HL-60 (cell line): Measurements from ENCODE around the gene HNRNPA3.

Experiments
- GABPA ChIP-seq: IDR thresholded peaks from 2 replicates; pipeline ENCODE4 v1.6.1; 2012; ENCODE audit warnings: low read depth
- POLR2AphosphoS5 ChIP-seq: IDR thresholded peaks from 2 replicates; pipeline ENCODE4 v1.6.1; 2012; ENCODE audit warnings: low read depth
- SPI1 ChIP-seq: IDR thresholded peaks from 2 replicates; pipeline ENCODE4 v1.6.1; 2012; ENCODE audit warnings: low read depth, mild to moderate bottlenecking, borderline replicate concordance
- TF ChIP-seq, protein P1 (sequence below): IDR thresholded peaks from one replicate; pipeline ENCODE4 v1.5.1; 2011; ENCODE audit warnings: low read length, control low read depth, inconsistent platforms; ENCODE audit not compliant: insufficient read depth
- TF ChIP-seq, protein P2 (sequence below): IDR thresholded peaks from 2 replicates; pipeline ENCODE4 v1.6.1; 2012; ENCODE audit warnings: low read depth; ENCODE audit not compliant: insufficient replicate concordance

DNA sequence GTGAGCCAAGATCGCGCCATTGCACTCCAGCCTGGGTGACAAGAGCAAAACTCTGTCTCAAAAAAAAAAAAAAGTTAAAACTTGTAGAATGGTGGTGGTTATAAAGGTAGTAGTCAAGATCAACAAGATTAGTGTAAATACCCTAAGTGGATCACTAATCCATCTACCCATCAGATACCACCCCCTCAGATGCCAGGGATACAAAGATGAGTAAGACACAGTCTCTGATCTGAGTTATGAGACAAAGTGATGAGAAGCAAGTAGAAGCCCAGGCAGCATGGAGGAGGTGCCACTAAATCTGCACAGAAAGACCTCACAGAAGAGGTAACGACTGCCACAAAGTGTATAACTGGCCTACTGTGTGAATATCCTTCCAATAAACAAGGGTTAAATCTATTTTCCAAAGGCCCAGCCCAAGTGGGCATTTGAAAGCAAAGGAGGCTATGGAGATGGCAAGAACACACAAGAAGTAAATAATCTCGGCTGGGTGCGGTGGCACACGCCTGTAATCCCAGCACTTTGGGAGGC, 31.7 kb downstream of the HNRNPA3 start:
- no peak for TF ChIP-seq POLR2AphosphoS5
- TF ChIP-seq, protein P1, sequence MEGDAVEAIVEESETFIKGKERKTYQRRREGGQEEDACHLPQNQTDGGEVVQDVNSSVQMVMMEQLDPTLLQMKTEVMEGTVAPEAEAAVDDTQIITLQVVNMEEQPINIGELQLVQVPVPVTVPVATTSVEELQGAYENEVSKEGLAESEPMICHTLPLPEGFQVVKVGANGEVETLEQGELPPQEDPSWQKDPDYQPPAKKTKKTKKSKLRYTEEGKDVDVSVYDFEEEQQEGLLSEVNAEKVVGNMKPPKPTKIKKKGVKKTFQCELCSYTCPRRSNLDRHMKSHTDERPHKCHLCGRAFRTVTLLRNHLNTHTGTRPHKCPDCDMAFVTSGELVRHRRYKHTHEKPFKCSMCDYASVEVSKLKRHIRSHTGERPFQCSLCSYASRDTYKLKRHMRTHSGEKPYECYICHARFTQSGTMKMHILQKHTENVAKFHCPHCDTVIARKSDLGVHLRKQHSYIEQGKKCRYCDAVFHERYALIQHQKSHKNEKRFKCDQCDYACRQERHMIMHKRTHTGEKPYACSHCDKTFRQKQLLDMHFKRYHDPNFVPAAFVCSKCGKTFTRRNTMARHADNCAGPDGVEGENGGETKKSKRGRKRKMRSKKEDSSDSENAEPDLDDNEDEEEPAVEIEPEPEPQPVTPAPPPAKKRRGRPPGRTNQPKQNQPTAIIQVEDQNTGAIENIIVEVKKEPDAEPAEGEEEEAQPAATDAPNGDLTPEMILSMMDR = no peak
- no peak for TF ChIP-seq GABPA
- TF ChIP-seq, protein P2, sequence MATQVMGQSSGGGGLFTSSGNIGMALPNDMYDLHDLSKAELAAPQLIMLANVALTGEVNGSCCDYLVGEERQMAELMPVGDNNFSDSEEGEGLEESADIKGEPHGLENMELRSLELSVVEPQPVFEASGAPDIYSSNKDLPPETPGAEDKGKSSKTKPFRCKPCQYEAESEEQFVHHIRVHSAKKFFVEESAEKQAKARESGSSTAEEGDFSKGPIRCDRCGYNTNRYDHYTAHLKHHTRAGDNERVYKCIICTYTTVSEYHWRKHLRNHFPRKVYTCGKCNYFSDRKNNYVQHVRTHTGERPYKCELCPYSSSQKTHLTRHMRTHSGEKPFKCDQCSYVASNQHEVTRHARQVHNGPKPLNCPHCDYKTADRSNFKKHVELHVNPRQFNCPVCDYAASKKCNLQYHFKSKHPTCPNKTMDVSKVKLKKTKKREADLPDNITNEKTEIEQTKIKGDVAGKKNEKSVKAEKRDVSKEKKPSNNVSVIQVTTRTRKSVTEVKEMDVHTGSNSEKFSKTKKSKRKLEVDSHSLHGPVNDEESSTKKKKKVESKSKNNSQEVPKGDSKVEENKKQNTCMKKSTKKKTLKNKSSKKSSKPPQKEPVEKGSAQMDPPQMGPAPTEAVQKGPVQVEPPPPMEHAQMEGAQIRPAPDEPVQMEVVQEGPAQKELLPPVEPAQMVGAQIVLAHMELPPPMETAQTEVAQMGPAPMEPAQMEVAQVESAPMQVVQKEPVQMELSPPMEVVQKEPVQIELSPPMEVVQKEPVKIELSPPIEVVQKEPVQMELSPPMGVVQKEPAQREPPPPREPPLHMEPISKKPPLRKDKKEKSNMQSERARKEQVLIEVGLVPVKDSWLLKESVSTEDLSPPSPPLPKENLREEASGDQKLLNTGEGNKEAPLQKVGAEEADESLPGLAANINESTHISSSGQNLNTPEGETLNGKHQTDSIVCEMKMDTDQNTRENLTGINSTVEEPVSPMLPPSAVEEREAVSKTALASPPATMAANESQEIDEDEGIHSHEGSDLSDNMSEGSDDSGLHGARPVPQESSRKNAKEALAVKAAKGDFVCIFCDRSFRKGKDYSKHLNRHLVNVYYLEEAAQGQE = no peak
- no peak for TF ChIP-seq SPI1
